ENCODE results near the gene OBP2B.
"Not testable (repeated sequence)": the region's sequence is repeated elsewhere in the genome, so short reads cannot be mapped to it uniquely, and the experiment has no call there.

Gene OBP2B

GRCh38 chr9:133208880-133209300 is at the start of gene OBP2B:
OBP2B (minus strand) TSS chr9:133209250; CDS start chr9:133209199, 51 bp downstream.
- not testable (repeated sequence) for DNase-seq (ENCODE audit: low spot score in 2 of 2); H3K9me3 Mint-ChIP-seq

DNA sequence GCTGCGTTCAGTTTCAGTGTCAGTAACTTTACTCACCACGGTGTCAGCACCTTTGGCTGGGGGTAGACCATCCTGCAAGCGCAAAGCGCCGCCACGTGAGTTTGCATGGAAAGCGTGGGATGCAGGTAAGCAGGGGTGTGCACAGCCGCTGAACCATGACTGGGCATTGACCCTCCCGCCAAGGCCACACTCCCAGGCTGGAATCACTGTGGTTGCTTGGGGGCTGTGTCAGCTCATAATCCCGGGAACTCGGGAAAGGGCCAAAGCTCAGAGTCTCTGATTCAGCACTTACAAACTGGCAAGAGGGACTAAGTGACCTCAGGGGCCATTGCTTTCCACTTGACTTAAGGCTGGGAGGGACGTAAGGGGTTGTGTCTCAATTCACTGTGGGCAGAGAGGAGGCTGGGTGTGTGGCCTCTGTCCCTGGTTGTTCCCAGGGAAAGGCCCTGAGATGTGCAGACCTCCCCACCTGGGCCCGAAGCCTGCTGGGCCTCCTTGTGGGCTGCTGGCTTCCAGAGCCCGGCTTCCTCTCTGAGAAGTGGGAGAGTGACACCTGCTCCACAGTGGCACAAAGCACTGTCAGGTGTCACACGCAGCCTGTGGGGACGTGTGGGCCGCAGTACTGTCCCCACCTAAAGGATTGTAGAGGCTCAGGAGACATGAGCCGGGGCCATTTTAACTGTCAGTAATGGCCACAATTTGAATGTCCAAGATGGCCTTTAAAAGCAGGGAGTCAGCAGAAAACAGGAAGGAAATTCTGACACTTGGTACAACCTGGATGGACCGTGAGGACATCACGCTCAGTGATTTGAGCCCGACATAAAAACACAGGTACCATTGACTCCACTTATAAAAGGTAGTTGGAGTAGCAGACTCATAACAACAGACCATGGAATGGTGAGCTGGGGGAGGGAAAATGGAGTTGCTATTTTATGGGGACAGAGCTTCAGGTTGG is 49.3 kb upstream of the OBP2B start:
- peaks cover 34% of the 10 kb centered on the region for H3K27me3 Mint-ChIP-seq
- H3K4me3 Mint-ChIP-seq, result no peak overlapping the region
- no peaks in the 10 kb centered on the region for H3K9me3 Mint-ChIP-seq
- ATAC-seq (replicated peaks; ENCODE audit: extremely low read depth, poor library complexity, severe bottlenecking) (no peak), DNase-seq (ENCODE audit: low spot score in 2 of 2) (no peak)
- no peak overlapping the region for H3K27ac Mint-ChIP-seq (ENCODE audit: low read depth)
- H3K4me1 Mint-ChIP-seq, result no peaks in the 10 kb centered on the region
- H3K36me3 Mint-ChIP-seq (ENCODE audit: insufficient read depth), result no peaks in the 10 kb centered on the region

More at GRCh38 chr9:133208880-133209300, at the start of gene OBP2B:
- peaks cover 48% of the 10 kb centered on the region for H3K27me3 Mint-ChIP-seq
- not testable (repeated sequence) for H3K36me3 Mint-ChIP-seq (ENCODE audit: insufficient read depth); H3K4me3 Mint-ChIP-seq; H3K27ac Mint-ChIP-seq (ENCODE audit: low read depth); H3K4me1 Mint-ChIP-seq; ATAC-seq (replicated peaks; ENCODE audit: extremely low read depth, poor library complexity, severe bottlenecking)

DNA sequence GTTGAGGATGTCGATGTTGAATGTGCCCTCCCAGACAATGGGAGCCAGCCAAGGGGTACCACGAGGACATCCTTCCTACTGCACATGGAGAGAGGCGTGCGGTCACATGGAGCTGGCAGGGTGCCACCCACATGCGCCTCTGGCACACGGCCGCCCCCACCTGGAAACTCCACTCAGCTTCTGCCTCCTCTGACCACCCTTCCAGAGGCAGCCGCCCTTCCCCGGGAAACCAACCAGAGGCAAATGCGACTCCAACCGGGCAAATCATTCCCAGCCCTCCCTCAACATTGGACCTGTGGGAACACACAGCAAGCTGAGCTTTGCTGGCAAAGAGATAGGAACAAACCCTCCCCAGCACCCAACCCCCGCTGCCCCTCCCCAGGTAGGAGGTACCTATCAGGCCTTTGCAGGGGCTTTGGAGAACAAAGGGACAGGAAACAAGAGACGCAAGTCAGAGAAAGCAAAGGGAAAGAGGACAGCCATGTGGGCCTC is 48.5 kb upstream of the OBP2B start:
- Mint-ChIP-seq H3K36me3 (ENCODE audit: insufficient read depth) (no peaks in the 10 kb centered on the region), H3K27ac (ENCODE audit: low read depth) (no peak overlapping the region), H3K9me3 (no peaks in the 10 kb centered on the region), H3K4me3 (no peak overlapping the region), H3K4me1 (no peaks in the 10 kb centered on the region), H3K27me3 (peaks cover 25% of the 10 kb centered on the region)
- DNase-seq (ENCODE audit: low spot score in 2 of 2), result no peak
- ATAC-seq (replicated peaks; ENCODE audit: extremely low read depth, poor library complexity, severe bottlenecking), result no peak

DNA sequence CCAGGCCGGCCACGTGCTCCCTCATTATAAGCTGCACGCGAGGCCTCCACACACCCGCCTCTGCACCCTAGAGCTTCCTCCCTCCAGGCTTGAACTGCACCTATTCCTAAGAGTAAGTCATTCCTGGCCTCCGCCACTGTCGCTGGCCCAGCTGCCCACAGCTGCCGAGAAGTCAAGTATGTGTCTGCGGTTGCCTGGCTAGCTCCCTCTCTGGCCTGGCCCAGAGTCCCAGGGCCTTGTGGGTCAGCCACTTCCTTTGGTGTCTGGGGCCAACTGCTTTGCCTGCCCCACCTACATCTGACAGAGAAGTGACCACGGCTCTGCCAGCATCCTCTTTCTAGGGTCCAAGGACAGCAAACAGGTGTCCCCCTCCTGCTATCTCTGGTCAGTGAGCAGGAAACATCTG is 47.6 kb upstream of the OBP2B start:
- DNase-seq (ENCODE audit: low spot score in 2 of 2) (no peak), ATAC-seq (replicated peaks; ENCODE audit: extremely low read depth, poor library complexity, severe bottlenecking) (no peak)
- Mint-ChIP-seq H3K36me3 (ENCODE audit: insufficient read depth) (no peaks in the 10 kb centered on the region), H3K4me3 (no peak overlapping the region), H3K9me3 (no peaks in the 10 kb centered on the region), H3K27me3 (peaks cover 17% of the 10 kb centered on the region), H3K27ac (ENCODE audit: low read depth) (no peak overlapping the region), H3K4me1 (no peaks in the 10 kb centered on the region)

- no peaks in the 10 kb centered on the region for H3K36me3 Mint-ChIP-seq (ENCODE audit: insufficient read depth)
- H3K9me3 Mint-ChIP-seq, result no peaks in the 10 kb centered on the region
- DNase-seq (ENCODE audit: low spot score in 2 of 2) (no peak), ATAC-seq (replicated peaks; ENCODE audit: extremely low read depth, poor library complexity, severe bottlenecking) (no peak)
- H3K4me1 Mint-ChIP-seq, result no peaks in the 10 kb centered on the region
- no peak overlapping the region for H3K4me3 Mint-ChIP-seq
- H3K27me3 Mint-ChIP-seq, result peaks cover 15% of the 10 kb centered on the region
- no peak overlapping the region for H3K27ac Mint-ChIP-seq (ENCODE audit: low read depth)
Measured at GRCh38 chr9:133256136-133256461, 47.0 kb upstream of the OBP2B start.

- Mint-ChIP-seq H3K27ac (ENCODE audit: low read depth) (no peak overlapping the region), H3K27me3 (peaks cover 13% of the 10 kb centered on the region), H3K9me3 (no peaks in the 10 kb centered on the region), H3K36me3 (ENCODE audit: insufficient read depth) (no peaks in the 10 kb centered on the region), H3K4me3 (no peak overlapping the region), H3K4me1 (no peaks in the 10 kb centered on the region)
- no peak for ATAC-seq (replicated peaks; ENCODE audit: extremely low read depth, poor library complexity, severe bottlenecking)
- DNase-seq (ENCODE audit: low spot score in 2 of 2), result no peak
Measured at GRCh38 chr9:133255371-133256135, 46.5 kb upstream of the OBP2B start.

DNA sequence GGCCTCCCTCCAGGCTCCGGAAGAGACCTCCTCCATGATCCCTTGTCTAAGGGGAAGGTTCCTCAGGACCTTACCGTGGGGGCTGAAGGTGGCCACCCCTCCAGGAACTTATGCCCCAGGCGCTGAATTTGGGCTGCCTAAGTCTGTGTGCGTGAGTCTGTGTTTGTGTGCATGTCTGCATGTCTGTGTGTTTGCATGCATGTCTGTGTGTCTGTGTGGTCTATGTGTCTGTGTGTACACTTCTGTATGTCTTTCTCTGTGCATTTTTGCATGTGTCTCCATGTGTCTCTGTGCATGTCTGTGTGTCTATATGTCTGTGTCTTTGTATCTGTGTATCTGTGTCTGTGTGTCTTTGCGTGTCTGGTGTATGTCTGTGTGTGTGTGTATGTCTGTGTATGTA is 45.4 kb upstream of the OBP2B start:
- no peaks in the 10 kb centered on the region for H3K9me3 Mint-ChIP-seq
- DNase-seq (ENCODE audit: low spot score in 2 of 2), result no peak
- H3K27me3 Mint-ChIP-seq, result peaks cover 14% of the 10 kb centered on the region
- no peak overlapping the region for H3K27ac Mint-ChIP-seq (ENCODE audit: low read depth)
- no peaks in the 10 kb centered on the region for H3K4me1 Mint-ChIP-seq
- H3K4me3 Mint-ChIP-seq, result no peak overlapping the region
- no peak for ATAC-seq (replicated peaks; ENCODE audit: extremely low read depth, poor library complexity, severe bottlenecking)
- no peaks in the 10 kb centered on the region for H3K36me3 Mint-ChIP-seq (ENCODE audit: insufficient read depth)

DNA sequence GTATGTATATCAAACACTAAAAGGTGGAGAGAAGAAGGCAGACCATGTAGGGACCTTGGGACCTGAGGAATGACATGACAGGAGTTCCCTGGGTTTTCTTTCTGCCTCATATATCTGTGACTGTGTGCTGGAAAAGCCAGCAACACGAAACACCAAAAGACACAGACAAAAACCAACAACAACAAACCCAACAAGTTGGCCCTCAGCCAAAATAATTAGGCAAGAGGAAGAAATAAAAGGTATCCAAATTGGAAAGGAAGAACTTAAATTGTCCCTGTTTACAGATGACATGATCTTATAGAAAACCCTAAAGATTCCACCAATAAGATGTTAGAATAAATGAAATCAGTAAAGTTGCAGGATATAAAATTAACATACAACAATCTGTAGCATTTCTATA is 44.2 kb upstream of the OBP2B start:
- H3K27ac Mint-ChIP-seq (ENCODE audit: low read depth), result no peak overlapping the region
- H3K9me3 Mint-ChIP-seq, result no peaks in the 10 kb centered on the region
- H3K27me3 Mint-ChIP-seq, result peaks cover 26% of the 10 kb centered on the region
- no peak overlapping the region for H3K4me3 Mint-ChIP-seq
- no peaks in the 10 kb centered on the region for H3K36me3 Mint-ChIP-seq (ENCODE audit: insufficient read depth)
- no peak for DNase-seq (ENCODE audit: low spot score in 2 of 2)
- no peaks in the 10 kb centered on the region for H3K4me1 Mint-ChIP-seq
- no peak for ATAC-seq (replicated peaks; ENCODE audit: extremely low read depth, poor library complexity, severe bottlenecking)

DNA sequence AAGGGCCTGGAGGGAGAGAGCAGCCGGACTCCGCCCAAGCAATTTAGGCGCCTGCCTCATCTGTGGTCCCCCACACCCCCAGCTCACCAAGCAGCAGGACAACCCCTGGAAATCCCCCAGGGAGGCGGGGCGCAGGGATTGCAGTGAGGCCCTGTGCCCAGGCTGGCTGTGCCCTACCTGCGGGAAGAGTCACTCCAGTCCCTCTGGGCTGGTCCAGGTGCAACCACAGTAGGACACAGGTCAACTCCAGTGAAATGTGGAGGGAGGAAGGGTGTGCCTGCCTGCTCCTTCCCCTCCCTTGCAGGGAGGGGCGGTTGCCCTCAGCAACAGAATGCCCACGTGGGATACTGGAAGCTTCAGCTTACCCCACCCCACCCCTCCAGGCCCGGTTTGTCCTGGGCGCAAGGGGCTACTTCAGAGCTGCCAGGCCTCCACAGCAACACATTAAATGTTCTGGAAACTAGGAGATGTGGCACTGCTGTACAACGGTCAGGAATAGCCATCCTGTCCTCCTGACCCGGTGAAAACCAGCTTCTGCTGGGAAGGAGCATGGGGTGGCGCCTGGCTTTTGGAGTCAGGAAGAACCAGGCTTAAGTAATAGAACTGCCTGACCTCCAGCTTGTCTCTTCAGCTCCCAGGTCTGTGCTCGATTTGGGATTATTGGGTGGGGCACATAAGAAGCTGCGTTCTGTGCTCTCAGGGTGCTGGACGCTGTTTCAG is 43.4 kb upstream of the OBP2B start:
- H3K4me1 Mint-ChIP-seq, result no peaks in the 10 kb centered on the region
- DNase-seq (ENCODE audit: low spot score in 2 of 2) (no peak), ATAC-seq (replicated peaks; ENCODE audit: extremely low read depth, poor library complexity, severe bottlenecking) (no peak)
- no peak overlapping the region for H3K27ac Mint-ChIP-seq (ENCODE audit: low read depth)
- no peak overlapping the region for H3K4me3 Mint-ChIP-seq
- peaks cover 33% of the 10 kb centered on the region for H3K27me3 Mint-ChIP-seq
- no peaks in the 10 kb centered on the region for H3K36me3 Mint-ChIP-seq (ENCODE audit: insufficient read depth)
- H3K9me3 Mint-ChIP-seq, result no peaks in the 10 kb centered on the region

DNA sequence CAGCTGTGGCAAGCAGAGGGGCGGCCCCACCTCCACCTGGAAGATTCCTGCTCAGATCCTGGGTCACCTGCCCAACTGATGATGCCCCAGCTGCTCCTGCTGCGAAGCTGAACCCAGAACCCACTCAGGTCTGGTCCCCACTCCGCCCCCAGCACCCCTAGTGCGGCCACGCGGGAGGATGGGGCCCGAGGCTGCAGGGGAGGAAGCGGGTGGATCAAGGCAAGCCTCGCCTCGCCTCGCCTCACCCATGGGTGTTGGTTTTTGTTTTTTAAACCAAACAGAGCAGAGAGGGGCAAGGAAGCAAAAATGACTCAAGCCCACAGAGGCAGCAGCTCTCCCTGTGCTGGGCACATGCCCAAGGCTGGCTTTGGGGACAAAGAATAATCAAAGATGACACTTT is 42.7 kb upstream of the OBP2B start:
- Mint-ChIP-seq H3K27me3 (peaks cover 38% of the 10 kb centered on the region), H3K4me3 (no peak overlapping the region), H3K9me3 (no peaks in the 10 kb centered on the region), H3K27ac (ENCODE audit: low read depth) (no peak overlapping the region), H3K4me1 (no peaks in the 10 kb centered on the region), H3K36me3 (ENCODE audit: insufficient read depth) (no peaks in the 10 kb centered on the region)
- no peak for DNase-seq (ENCODE audit: low spot score in 2 of 2)
- no peak for ATAC-seq (replicated peaks; ENCODE audit: extremely low read depth, poor library complexity, severe bottlenecking)

DNA sequence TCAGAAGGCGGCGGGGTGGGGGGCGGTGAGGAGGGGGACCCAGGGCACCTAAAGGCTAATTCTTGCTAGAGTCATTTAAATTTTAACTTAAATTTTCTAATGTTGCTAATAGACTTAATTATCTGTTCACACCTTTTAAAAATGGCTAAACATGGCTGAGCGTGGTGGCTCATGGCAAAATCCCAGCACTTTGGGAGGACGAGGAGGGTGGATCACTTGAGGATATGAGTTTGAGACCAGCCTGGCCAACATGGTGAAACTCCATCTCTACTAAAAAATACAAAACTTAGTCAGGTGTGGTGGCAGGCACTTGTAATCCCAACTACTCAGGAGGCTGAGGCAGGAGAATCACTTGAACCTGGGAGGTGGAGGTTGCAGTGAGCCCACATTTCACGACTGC is 42.2 kb upstream of the OBP2B start:
- ATAC-seq (replicated peaks; ENCODE audit: extremely low read depth, poor library complexity, severe bottlenecking); H3K36me3 Mint-ChIP-seq (ENCODE audit: insufficient read depth); H3K4me3 Mint-ChIP-seq; H3K4me1 Mint-ChIP-seq; H3K27ac Mint-ChIP-seq (ENCODE audit: low read depth); DNase-seq (ENCODE audit: low spot score in 2 of 2); H3K9me3 Mint-ChIP-seq: not testable (repeated sequence)
- peaks cover 43% of the 10 kb centered on the region for H3K27me3 Mint-ChIP-seq

DNA sequence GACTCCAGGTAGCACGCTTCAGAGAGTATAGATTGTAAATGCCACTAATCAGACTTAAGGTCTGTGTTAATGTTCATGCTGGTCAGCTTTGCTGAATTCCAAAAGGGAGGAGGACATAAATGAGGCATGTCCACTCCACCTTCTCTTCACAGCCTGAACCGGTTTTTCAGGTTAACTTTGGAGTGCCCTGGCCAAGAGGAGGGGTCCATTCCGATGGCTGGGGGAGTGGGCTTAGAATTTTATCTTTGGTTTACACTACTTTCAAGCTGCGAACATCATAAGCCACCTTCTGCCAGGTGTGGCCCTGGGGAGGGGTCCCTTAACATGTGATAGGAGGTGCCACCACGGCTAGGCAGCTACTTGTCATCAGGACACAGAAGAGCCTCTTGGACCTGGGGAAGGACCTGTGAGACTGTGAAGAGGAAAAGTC is 41.7 kb upstream of the OBP2B start:
- Mint-ChIP-seq H3K4me1 (no peaks in the 10 kb centered on the region), H3K27ac (ENCODE audit: low read depth) (no peak overlapping the region), H3K36me3 (ENCODE audit: insufficient read depth) (no peaks in the 10 kb centered on the region), H3K27me3 (peaks cover 48% of the 10 kb centered on the region), H3K4me3 (no peak overlapping the region), H3K9me3 (no peaks in the 10 kb centered on the region)
- DNase-seq (ENCODE audit: low spot score in 2 of 2) (no peak), ATAC-seq (replicated peaks; ENCODE audit: extremely low read depth, poor library complexity, severe bottlenecking) (no peak)
